ENCODE data around the gene NPAS4.
"Not testable (repeated sequence)": the region's sequence is repeated elsewhere in the genome, so short reads cannot be mapped to it uniquely, and the experiment has no call there.

Gene NPAS4

GRCh38 chr11:66418168-66418985 is 2.5 kb upstream of the NPAS4 start:
- DNase-seq = peak; percentile 84

- DNase-seq = no peak
Observed at GRCh38 chr11:66418986-66419308, 1.9 kb upstream of the NPAS4 start.

- DNase-seq = no peak
Observed at GRCh38 chr11:66419825-66420224, 1.0 kb upstream of the NPAS4 start.

GRCh38 chr11:66421492-66422205 is 814 bp downstream of the NPAS4 start:
- DNase-seq = peak; percentile 95

GRCh38 chr11:66426314-66426713 is 5.5 kb downstream of the NPAS4 start:
- DNase-seq = no peak

- DNase-seq = no peak
Observed at GRCh38 chr11:66428933-66429332, 8.1 kb downstream of the NPAS4 start.

GRCh38 chr11:66429983-66430602 is 9.3 kb downstream of the NPAS4 start:
- peak; percentile 91 for DNase-seq

- not testable (repeated sequence) for DNase-seq
Observed at GRCh38 chr11:66431287-66431686, 10.5 kb downstream of the NPAS4 start.

- DNase-seq = not testable (repeated sequence)
Observed at GRCh38 chr11:66431871-66432329, 11.1 kb downstream of the NPAS4 start.

GRCh38 chr11:66432597-66432996 is 11.8 kb downstream of the NPAS4 start:
- DNase-seq = no peak

GRCh38 chr11:66437979-66438503 is 17.2 kb downstream of the NPAS4 start:
- DNase-seq = no peak

GRCh38 chr11:66438504-66439466 is 17.9 kb downstream of the NPAS4 start, which contains the start of gene MRPL11:
Gene MRPL11, minus strand, starts transcription at chr11:66438848. Its CDS starts 94 bp downstream, at chr11:66438754.
- DNase-seq = peak; percentile 95

GRCh38 chr11:66440101-66440939 is 19.5 kb downstream of the NPAS4 start:
- not testable (repeated sequence) for DNase-seq

- not testable (repeated sequence) for DNase-seq
Observed at GRCh38 chr11:66440940-66441282, 20.1 kb downstream of the NPAS4 start.

- DNase-seq = no peak
Observed at GRCh38 chr11:66443602-66444001, 22.8 kb downstream of the NPAS4 start.

- DNase-seq = no peak
Observed at GRCh38 chr11:66447012-66447411, 26.2 kb downstream of the NPAS4 start.

- DNase-seq = no peak
Observed at GRCh38 chr11:66448523-66448922, 27.7 kb downstream of the NPAS4 start.

- no peak for DNase-seq
Observed at GRCh38 chr11:66450560-66450959, 29.7 kb downstream of the NPAS4 start.

- DNase-seq = no peak
Observed at GRCh38 chr11:66451663-66452062, 30.8 kb downstream of the NPAS4 start.

- no peak for DNase-seq
Observed at GRCh38 chr11:66454247-66454646, 33.4 kb downstream of the NPAS4 start.

GRCh38 chr11:66454828-66455227 is 34.0 kb downstream of the NPAS4 start:
- no peak for DNase-seq
